Measurements from ENCODE around the gene RHCG. TPM values are rescaled to one million over a fixed set of nuclear protein-coding genes. Genes with fewer than 3 reads are reported as not detected.

RHCG gene
- total RNA-seq, 1 experiment from 2014 or later, result 0.28 TPM

DNA sequence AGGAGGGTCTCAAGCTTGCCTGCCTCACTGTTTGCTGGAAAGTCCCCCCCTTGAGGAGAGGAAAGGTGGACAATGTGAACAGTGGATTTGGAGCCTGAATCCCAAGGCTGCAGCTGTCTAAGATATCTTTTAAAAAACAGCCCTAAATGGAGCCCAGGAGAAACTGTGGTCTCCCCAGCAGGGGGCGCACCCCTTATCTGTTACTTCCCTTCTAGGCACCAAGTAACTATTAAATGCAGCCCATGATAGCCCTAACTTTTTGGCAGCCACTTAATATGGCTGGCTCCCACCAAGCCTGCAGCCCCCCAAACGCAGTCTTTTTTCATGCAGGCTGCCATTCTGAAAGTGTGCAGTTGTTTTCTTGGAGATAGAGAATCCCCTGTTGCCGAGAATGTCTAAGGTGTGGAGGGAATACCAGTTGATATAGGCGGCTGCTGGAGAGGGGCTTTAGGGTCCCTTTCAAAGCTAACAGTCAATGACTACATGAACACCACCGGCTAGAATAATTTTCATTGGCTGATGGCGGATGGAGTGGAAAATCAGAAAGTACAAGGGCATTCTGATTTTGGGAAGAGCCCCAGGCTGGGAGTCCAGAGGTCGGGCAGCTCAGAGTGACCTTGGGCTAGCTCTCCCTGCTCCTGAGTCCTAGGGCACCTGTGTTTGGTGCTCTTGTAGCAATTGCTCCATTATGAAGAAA is 1.3 kb downstream of the RHCG start:
- H3K4me1 Mint-ChIP-seq, result peaks cover 4 to 9% of the 10 kb centered on the region in 2 experiments
- Histone ChIP-seq H4K20me1 (ENCODE audit: control insufficient read depth, insufficient read depth, insufficient read length) (no peaks in the 10 kb centered on the region), H3T11ph (ENCODE audit: low read length) (no peak overlapping the region), H2AK5ac (ENCODE audit: insufficient read length, low read length) (no peak overlapping the region), H3K14ac (ENCODE audit: insufficient read depth, low read length) (no peak overlapping the region), H3K79me1 (ENCODE audit: insufficient read depth, low read depth, low read length, poor library complexity, severe bottlenecking) (no peaks in the 10 kb centered on the region), H2AFZ (ENCODE audit: low read length) (no peak overlapping the region), H3K27ac (ENCODE audit: insufficient read length, low read depth, low read length) (no peak overlapping the region), H4K8ac (replicated peaks; ENCODE audit: insufficient read length, low read depth, low read length) (no peak overlapping the region), H3K79me2 (ENCODE audit: insufficient read depth, low read length) (no peaks in the 10 kb centered on the region), H4K5ac (ENCODE audit: insufficient read length, low read depth, low read length) (no peak overlapping the region), H3K9me3 (ENCODE audit: control insufficient read depth, low read depth, low read length) (no peaks in the 10 kb centered on the region), H3K27me3 (ENCODE audit: insufficient read depth, low read length) (peaks cover 4% of the 10 kb centered on the region), H4K91ac (ENCODE audit: insufficient read length, low read depth, low read length) (no peak overlapping the region), H3K9ac (ENCODE audit: extremely low read depth, insufficient read length, low read length) (no peak overlapping the region), H3K56ac (ENCODE audit: insufficient read length, low read depth, low read length) (no peak overlapping the region), H3K4ac (ENCODE audit: low read depth, low read length) (no peak overlapping the region), H3K4me2 (ENCODE audit: insufficient read depth, insufficient read length, low read length) (no peak overlapping the region), H2BK15ac (ENCODE audit: low read depth, low read length) (no peak overlapping the region), H2BK120ac (ENCODE audit: low read depth, low read length, poor library complexity, severe bottlenecking) (no peak overlapping the region), H3K4me1 (ENCODE audit: insufficient read depth, low read length) (no peaks in the 10 kb centered on the region), H3K18ac (ENCODE audit: insufficient read length, low read depth, low read length) (no peak overlapping the region), H2BK5ac (ENCODE audit: insufficient read length, low read length) (no peak overlapping the region), H2BK20ac (ENCODE audit: low read depth, low read length, poor library complexity, severe bottlenecking) (no peak overlapping the region), H2BK12ac (ENCODE audit: insufficient read length, low read depth, low read length) (no peak overlapping the region), H3K23ac (ENCODE audit: insufficient read length, low read depth, low read length) (no peak overlapping the region), H3K23me2 (ENCODE audit: insufficient read length, low read depth, low read length, poor library complexity, severe bottlenecking) (peaks cover 5% of the 10 kb centered on the region)
- no peak overlapping the region for H3K27ac Mint-ChIP-seq
- H3K36me3 Mint-ChIP-seq (ENCODE audit: insufficient read depth in 1 of 3, low read depth in 3 of 3), result no peaks in the 10 kb centered on the region
- peaks cover 66% of the 10 kb centered on the region for H3K27me3 Mint-ChIP-seq (ENCODE audit: low read depth)
- no peaks in the 10 kb centered on the region for H3K9me3 Mint-ChIP-seq
- no peak overlapping the region for H3K4me3 Mint-ChIP-seq
- no CpG with 5 or more reads among the region's 7 CpGs for WGBS (ENCODE audit: extremely low coverage, insufficient read length, low lambda C conversion rate)
- TF ChIP-seq, protein P1, sequence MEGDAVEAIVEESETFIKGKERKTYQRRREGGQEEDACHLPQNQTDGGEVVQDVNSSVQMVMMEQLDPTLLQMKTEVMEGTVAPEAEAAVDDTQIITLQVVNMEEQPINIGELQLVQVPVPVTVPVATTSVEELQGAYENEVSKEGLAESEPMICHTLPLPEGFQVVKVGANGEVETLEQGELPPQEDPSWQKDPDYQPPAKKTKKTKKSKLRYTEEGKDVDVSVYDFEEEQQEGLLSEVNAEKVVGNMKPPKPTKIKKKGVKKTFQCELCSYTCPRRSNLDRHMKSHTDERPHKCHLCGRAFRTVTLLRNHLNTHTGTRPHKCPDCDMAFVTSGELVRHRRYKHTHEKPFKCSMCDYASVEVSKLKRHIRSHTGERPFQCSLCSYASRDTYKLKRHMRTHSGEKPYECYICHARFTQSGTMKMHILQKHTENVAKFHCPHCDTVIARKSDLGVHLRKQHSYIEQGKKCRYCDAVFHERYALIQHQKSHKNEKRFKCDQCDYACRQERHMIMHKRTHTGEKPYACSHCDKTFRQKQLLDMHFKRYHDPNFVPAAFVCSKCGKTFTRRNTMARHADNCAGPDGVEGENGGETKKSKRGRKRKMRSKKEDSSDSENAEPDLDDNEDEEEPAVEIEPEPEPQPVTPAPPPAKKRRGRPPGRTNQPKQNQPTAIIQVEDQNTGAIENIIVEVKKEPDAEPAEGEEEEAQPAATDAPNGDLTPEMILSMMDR (conservative IDR thresholded peaks at IDR 0.05), result peak; percentile 80
- peak; percentile 51 for DNase-seq

Measured in H9 (cell line).